ENCODE data around the gene MDK.

DNA sequence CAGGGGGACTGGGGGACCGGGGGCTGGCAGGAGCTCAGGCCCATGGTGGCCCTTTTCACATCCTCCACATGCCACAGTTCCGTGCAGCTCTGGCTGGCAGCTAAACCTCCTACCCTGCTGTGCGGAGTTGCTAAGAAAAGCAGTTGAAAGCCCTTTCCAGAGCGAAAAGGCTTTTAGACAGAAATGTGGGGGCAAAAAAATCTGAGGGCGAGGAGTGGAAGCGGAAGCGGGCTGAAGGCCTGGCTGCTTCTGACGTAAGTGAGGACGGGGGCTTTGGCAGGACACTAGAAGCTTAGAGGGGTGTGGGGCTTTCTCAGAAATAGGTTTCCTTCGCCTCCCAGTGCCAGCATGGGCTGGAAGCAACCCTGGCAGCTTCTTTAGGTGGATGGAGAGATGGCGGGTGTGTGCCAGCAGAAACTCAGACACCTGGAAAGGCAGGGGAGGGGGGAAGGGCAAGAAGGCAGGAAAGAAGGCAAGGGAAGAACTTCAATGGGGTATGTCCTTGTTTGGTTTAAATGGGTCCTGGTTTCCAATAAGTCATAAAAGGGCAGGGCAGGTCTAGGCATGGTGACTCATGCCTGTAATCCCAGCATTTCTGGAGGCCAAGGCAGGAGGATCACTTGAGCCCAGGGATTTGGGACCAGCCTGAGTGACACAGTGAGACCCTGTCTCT, 45.4 kb upstream of the MDK start:
- TF ChIP-seq, protein P1, sequence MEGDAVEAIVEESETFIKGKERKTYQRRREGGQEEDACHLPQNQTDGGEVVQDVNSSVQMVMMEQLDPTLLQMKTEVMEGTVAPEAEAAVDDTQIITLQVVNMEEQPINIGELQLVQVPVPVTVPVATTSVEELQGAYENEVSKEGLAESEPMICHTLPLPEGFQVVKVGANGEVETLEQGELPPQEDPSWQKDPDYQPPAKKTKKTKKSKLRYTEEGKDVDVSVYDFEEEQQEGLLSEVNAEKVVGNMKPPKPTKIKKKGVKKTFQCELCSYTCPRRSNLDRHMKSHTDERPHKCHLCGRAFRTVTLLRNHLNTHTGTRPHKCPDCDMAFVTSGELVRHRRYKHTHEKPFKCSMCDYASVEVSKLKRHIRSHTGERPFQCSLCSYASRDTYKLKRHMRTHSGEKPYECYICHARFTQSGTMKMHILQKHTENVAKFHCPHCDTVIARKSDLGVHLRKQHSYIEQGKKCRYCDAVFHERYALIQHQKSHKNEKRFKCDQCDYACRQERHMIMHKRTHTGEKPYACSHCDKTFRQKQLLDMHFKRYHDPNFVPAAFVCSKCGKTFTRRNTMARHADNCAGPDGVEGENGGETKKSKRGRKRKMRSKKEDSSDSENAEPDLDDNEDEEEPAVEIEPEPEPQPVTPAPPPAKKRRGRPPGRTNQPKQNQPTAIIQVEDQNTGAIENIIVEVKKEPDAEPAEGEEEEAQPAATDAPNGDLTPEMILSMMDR (IDR thresholded peaks at IDR 0.05 in 2 of 3, conservative IDR thresholded peaks at IDR 0.05 in 1 of 3; ENCODE audit: borderline replicate concordance in 1 of 3, insufficient read depth in 1 of 3, low read depth in 2 of 3, low read length in 2 of 3) = no peak
- TF ChIP-seq SIN3A (IDR thresholded peaks at IDR 0.05; ENCODE audit: low read depth) (no peak), EZH2 (IDR thresholded peaks at IDR 0.05) (no peak)
